Neural progenitor cell (in vitro differentiated cells): Measurements from ENCODE around the gene TEX11.

Experiments
- CTCF ChIP-seq: fragments of 200-600 bp; sonication (generic); IDR thresholded peaks from 2 replicates; pipeline ENCODE4 v1.5.1; 2017; ENCODE audit warnings: antibody characterized with exemption, mild to moderate bottlenecking
- EZH2phosphoT487 ChIP-seq: fragments of 200-600 bp; sonication (generic); IDR thresholded peaks from 2 replicates; pipeline ENCODE4 v1.6.1; 2017; ENCODE audit warnings: antibody characterized with exemption

GRCh38 chrX:70552130-70552704, 356.3 kb downstream of the TEX11 start:
- TF ChIP-seq CTCF (no peak), EZH2phosphoT487 (no peak)
